NCI-H446 (cell line): ENCODE data around the gene NEMP2.

Experiments
- DNase-seq, 2 experiments: peaks; one replicate each; lab custom pipeline; 2025; lab: John Stamatoyannopoulos, UW

The NEMP2 gene

GRCh38 chr2:190554357-190555006 lies 20.0 kb upstream of the NEMP2 start:
- no peak for DNase-seq

GRCh38 chr2:190553254-190553653 lies 18.7 kb upstream of the NEMP2 start:
- no peak for DNase-seq

GRCh38 chr2:190551928-190552327 lies 17.4 kb upstream of the NEMP2 start:
- no peak for DNase-seq

- DNase-seq: no peak
Observed at GRCh38 chr2:190550137-190550536, 15.6 kb upstream of the NEMP2 start.

- DNase-seq: no peak
Observed at GRCh38 chr2:190547886-190548285, 13.4 kb upstream of the NEMP2 start.

- no peak for DNase-seq
Observed at GRCh38 chr2:190546734-190547133, 12.2 kb upstream of the NEMP2 start.

GRCh38 chr2:190545555-190546385 lies 11.2 kb upstream of the NEMP2 start:
- DNase-seq: no peak

- no peak for DNase-seq
Observed at GRCh38 chr2:190545093-190545492, 10.6 kb upstream of the NEMP2 start.

- DNase-seq: no peak
Observed at GRCh38 chr2:190540048-190540447, 5.5 kb upstream of the NEMP2 start.

- no peak for DNase-seq
Observed at GRCh38 chr2:190538201-190538600, 3.7 kb upstream of the NEMP2 start.

GRCh38 chr2:190537765-190538164 lies 3.2 kb upstream of the NEMP2 start:
- DNase-seq: no peak

- DNase-seq: no peak
Observed at GRCh38 chr2:190535586-190535985, 1.1 kb upstream of the NEMP2 start.

GRCh38 chr2:190535121-190535439 lies 558 bp upstream of the NEMP2 start:
- DNase-seq: no peak

- DNase-seq: no peak
Observed at GRCh38 chr2:190533968-190534309, 583 bp downstream of the NEMP2 start.

- no peak for DNase-seq
Observed at GRCh38 chr2:190533175-190533967, 1.2 kb downstream of the NEMP2 start.

- DNase-seq: peak in 1 of 2 experiments; percentile 42
Observed at GRCh38 chr2:190532581-190532980, 1.9 kb downstream of the NEMP2 start.

- DNase-seq: no peak
Observed at GRCh38 chr2:190530248-190530900, 4.1 kb downstream of the NEMP2 start.

- DNase-seq: no peak
Observed at GRCh38 chr2:190529486-190530247, 4.9 kb downstream of the NEMP2 start.

GRCh38 chr2:190528521-190529001 lies 6.0 kb downstream of the NEMP2 start:
- no peak for DNase-seq

- DNase-seq: no peak
Observed at GRCh38 chr2:190527918-190528317, 6.6 kb downstream of the NEMP2 start.

GRCh38 chr2:190527214-190527613 lies 7.3 kb downstream of the NEMP2 start:
- no peak for DNase-seq
